Endothelial cell of umbilical vein (primary cell): ENCODE results near the gene SCAMP1. TPM values are rescaled to one million over a fixed set of nuclear protein-coding genes. Genes with fewer than 3 reads are reported as not detected.

Experiments used
- BruUV-seq: library from RNA; stranded (reverse); fragments of 400-500 nt; replicated peaks from 2 replicates; lab custom pipeline; 2021; lab: Mats Ljungman, UMichigan
- CTCF ChIA-PET: fragments of 300-600, 350-600 bp; sonication (Branson Sonifier 250); formaldehyde crosslinking; loops from one replicate; lab custom pipeline; 2021; ENCODE audit warnings: antibody characterized with exemption, inconsistent platforms; lab: Charles Lee
- POLR2A ChIA-PET: fragments of 300-600, 350-600 bp; sonication (Branson Sonifier 250); formaldehyde crosslinking; loops from one replicate; lab custom pipeline; 2021; ENCODE audit warnings: antibody characterized with exemption, inconsistent platforms; lab: Charles Lee
- DNase-seq: peaks from one replicate; pipeline ENCODE4 v3.0.0-alpha.2; 2011; ENCODE audit warnings: low read depth, low spot score
- FAIRE-seq: peaks from 2 replicates; lab custom pipeline; 2011; peaks lifted over from hg19 to GRCh38; lab: Jason Lieb, UNC
- H2AFZ ChIP-seq: 2 replicates; pipeline ENCODE4 v1.6.0; 2012; ENCODE audit warnings: low read depth, low read length, control low read depth, inconsistent platforms
- H3K27ac ChIP-seq: 2 replicates; pipeline ENCODE4 v1.5.1; 2011; ENCODE audit warnings: low read depth, mild to moderate bottlenecking, control low read depth, low read length, moderate library complexity; ENCODE audit not compliant: insufficient read depth
- H3K27me3 ChIP-seq, 2 experiments: 2 replicates each; pipeline versions ENCODE4 v1.6.0 to v1.6.1; 2011; ENCODE audit warnings: low read length in 2 of 2, mixed read lengths in 1 of 2; ENCODE audit not compliant: control insufficient read depth in 2 of 2, insufficient read depth in 2 of 2
- H3K36me3 ChIP-seq, 2 experiments: 2 replicates in 1 of 2; 3 replicates in 1 of 2; pipeline ENCODE4 v1.5.1; 2011; ENCODE audit warnings: low read length in 2 of 2, mild to moderate bottlenecking in 1 of 2, moderate library complexity in 1 of 2; ENCODE audit not compliant: control insufficient read depth in 2 of 2, insufficient read depth in 2 of 2; ENCODE audit errors: extremely low read depth in 1 of 2
- H3K4me1 ChIP-seq: 3 replicates; pipeline ENCODE4 v1.5.1; 2011; ENCODE audit warnings: mild to moderate bottlenecking, low read length; ENCODE audit not compliant: control insufficient read depth, insufficient read depth; ENCODE audit errors: extremely low read depth
- H3K4me2 ChIP-seq: 2 replicates; pipeline ENCODE4 v1.6.1; 2011; ENCODE audit warnings: low read length, control low read depth, mixed read lengths; ENCODE audit not compliant: insufficient read depth
- H3K4me3 ChIP-seq, 3 experiments: fragments of 200-600 bp in 1 of 3; sonication (generic), shearing (Covaris generic) in 1 of 3; replicated peaks in 1 of 3; 2 replicates each; pipeline ENCODE4 v1.5.1; 2011 to 2016; ENCODE audit warnings: control low read depth in 3 of 3, low read length in 3 of 3, mild to moderate bottlenecking in 2 of 3, inconsistent platforms in 1 of 3, low read depth in 1 of 3, moderate library complexity in 1 of 3; ENCODE audit not compliant: insufficient read depth in 1 of 3
- H3K79me2 ChIP-seq: 2 replicates; pipeline ENCODE4 v1.6.0; 2012; ENCODE audit warnings: low read length, inconsistent platforms; ENCODE audit not compliant: control insufficient read depth, insufficient read depth
- H3K9ac ChIP-seq: replicated peaks from 2 replicates; pipeline ENCODE3; 2011; ENCODE audit warnings: low read length, control low read depth; ENCODE audit not compliant: insufficient read depth; ENCODE audit errors: extremely low read depth
- H3K9me1 ChIP-seq: replicated peaks from 3 replicates; pipeline ENCODE4 v1.6.0; 2011; ENCODE audit warnings: mild to moderate bottlenecking, low read length; ENCODE audit not compliant: control insufficient read depth, insufficient read depth; ENCODE audit errors: extremely low read depth
- H3K9me3 ChIP-seq: replicated peaks from 2 replicates; pipeline ENCODE4 v1.5.1; 2012; ENCODE audit warnings: low read length, inconsistent platforms; ENCODE audit not compliant: control insufficient read depth, insufficient read depth
- H4K20me1 ChIP-seq: replicated peaks from 2 replicates; pipeline ENCODE3; 2011; ENCODE audit warnings: mild to moderate bottlenecking, low read length; ENCODE audit not compliant: control insufficient read depth, insufficient read depth; ENCODE audit errors: extremely low read depth
- EZH2 ChIP-seq: IDR thresholded peaks from 2 replicates; pipeline ENCODE4 v1.6.1; 2012; ENCODE audit warnings: borderline replicate concordance, low read depth, mild to moderate bottlenecking, moderate library complexity, low read length, inconsistent platforms; ENCODE audit not compliant: severe bottlenecking
- FOS ChIP-seq: IDR thresholded peaks from 2 replicates; pipeline ENCODE4 v1.6.1; 2011; ENCODE audit warnings: mild to moderate bottlenecking, low read length, moderate library complexity, borderline replicate concordance; ENCODE audit not compliant: insufficient read depth
- GATA2 ChIP-seq: IDR thresholded peaks from 2 replicates; pipeline ENCODE4 v1.7.0; 2011; ENCODE audit warnings: low read depth, mild to moderate bottlenecking, moderate library complexity, mixed read lengths, low read length; ENCODE audit not compliant: insufficient read length, insufficient read depth
- JUN ChIP-seq: IDR thresholded peaks from 2 replicates; pipeline ENCODE4 v1.6.1; 2011; ENCODE audit warnings: borderline replicate concordance, low read depth; ENCODE audit not compliant: insufficient read length, insufficient read depth
- MYC ChIP-seq: IDR thresholded peaks from one replicate; pipeline ENCODE4 v1.6.1; 2011; ENCODE audit warnings: mild to moderate bottlenecking, low read depth, low read length
- POLR2A ChIP-seq: IDR thresholded peaks from 2 replicates; pipeline ENCODE4 v1.6.1; 2012; ENCODE audit warnings: low read depth, mild to moderate bottlenecking, control low read depth, low read length
- POLR2AphosphoS5 ChIP-seq: IDR thresholded peaks from 2 replicates; pipeline ENCODE4 v1.6.1; 2012; ENCODE audit warnings: low read depth, mild to moderate bottlenecking, control low read depth, low read length, moderate library complexity; ENCODE audit not compliant: insufficient read depth
- dilution Hi-C: fragments of 300-500 bp; cut with MboI; formaldehyde crosslinking; loops from one replicate; pipeline ENCODE4 v1.15.0; 2019; ENCODE audit warnings: low sequenced_read_pairs; ENCODE audit not compliant: extremely low pct_ligation_motif_present
- intact Hi-C: fragments of 100-400 bp; cut with micrococcal nuclease; formaldehyde crosslinking; loops from one replicate; pipeline ENCODE4 v1.10.0; 2022
- polyA plus RNA-seq, 4 experiments: library from polyadenylated mRNA; depleted of rRNA in 3 of 4; stranded (reverse) in 3 of 4; unstranded in 1 of 4; fragments of >200 nt; gene quantifications; 2 replicates each; pipeline versions ENCODE4 v1.2.1 to v1.2.3, GENCODE V29; 2011 to 2012; ENCODE audit warnings: missing spikeins in 1 of 4
- total RNA-seq: library from RNA; stranded (reverse); gene quantifications from 2 replicates; pipeline ENCODE4 v1.2.3, GENCODE V29; 2021
- TF ChIP-seq, protein P1 (sequence below): IDR thresholded peaks from 2 replicates; pipeline ENCODE4 v1.6.1; 2011; ENCODE audit not compliant: insufficient read depth, insufficient read length
- TF ChIP-seq, protein P2 (sequence below), 2 donors: IDR thresholded peaks; 1 replicate in 1 of 2; 2 replicates in 1 of 2; pipeline ENCODE4 v1.5.1; 2011; ENCODE audit warnings: low read length in 2 of 2, mild to moderate bottlenecking in 2 of 2, moderate library complexity in 2 of 2, control low read depth in 1 of 2, inconsistent platforms in 1 of 2, low read depth in 1 of 2; ENCODE audit not compliant: insufficient read depth in 1 of 2; ENCODE audit errors: extremely low read depth in 1 of 2

The SCAMP1 gene
- total and polyA plus RNA-seq, 2 donors (not counting 3 experiments of a cell fraction or from before 2014, with no cell fraction given): 13.7 to 29.0 TPM

DNA sequence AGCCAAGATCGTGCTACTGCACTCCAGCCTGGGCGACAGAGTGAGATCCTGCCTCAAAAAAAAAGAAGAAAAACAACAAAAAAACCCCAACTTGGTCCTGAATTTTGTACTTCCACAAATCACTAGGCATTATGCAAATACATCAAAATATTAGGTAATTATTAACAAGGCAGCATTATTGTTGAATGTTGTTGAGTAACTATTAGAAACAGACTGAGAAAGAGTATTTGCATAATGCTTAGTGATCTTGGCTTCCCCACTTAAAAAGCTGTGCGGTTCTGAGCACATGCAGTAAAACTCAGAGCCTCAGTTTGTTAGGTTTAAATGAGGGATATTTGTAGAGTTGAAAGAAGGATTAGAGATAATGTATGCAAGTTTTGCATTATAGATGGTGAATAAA lies 64.2 kb downstream of the SCAMP1 start:
- FAIRE-seq: no peak
- no peak overlapping the region for H3K9ac ChIP-seq
- no peak overlapping the region for H3K4me2 ChIP-seq
- dilution Hi-C loops (no loop called here), intact Hi-C loops (no loop called here)
- no peaks in the 10 kb centered on the region for H3K27me3 ChIP-seq
- H3K4me1 ChIP-seq: no peaks in the 10 kb centered on the region
- no peak for DNase-seq
- no peaks in the 10 kb centered on the region for H3K9me1 ChIP-seq
- no peaks in the 10 kb centered on the region for H4K20me1 ChIP-seq
- BruUV-seq: no TSS peak
- H3K36me3 ChIP-seq: no peaks in the 10 kb centered on the region
- H3K4me3 ChIP-seq: no peak overlapping the region
- ChIA-PET CTCF (interaction anchor here (1.1 kb wide), 1 partner anchor 104 kb away, joined by 3 read pairs; no protein-coding TSS in a partner anchor), POLR2A (no interaction called here)
- H3K9me3 ChIP-seq: no peaks in the 10 kb centered on the region
- no peak overlapping the region for H3K27ac ChIP-seq
- H2AFZ ChIP-seq: no peak overlapping the region
- H3K79me2 ChIP-seq: no peaks in the 10 kb centered on the region
- TF ChIP-seq, protein P1, sequence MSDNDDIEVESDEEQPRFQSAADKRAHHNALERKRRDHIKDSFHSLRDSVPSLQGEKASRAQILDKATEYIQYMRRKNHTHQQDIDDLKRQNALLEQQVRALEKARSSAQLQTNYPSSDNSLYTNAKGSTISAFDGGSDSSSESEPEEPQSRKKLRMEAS: no peak
- TF ChIP-seq EZH2: no peak
- TF ChIP-seq MYC: no peak
- TF ChIP-seq FOS: no peak
- TF ChIP-seq GATA2: no peak
- TF ChIP-seq JUN: no peak
- TF ChIP-seq, protein P2, sequence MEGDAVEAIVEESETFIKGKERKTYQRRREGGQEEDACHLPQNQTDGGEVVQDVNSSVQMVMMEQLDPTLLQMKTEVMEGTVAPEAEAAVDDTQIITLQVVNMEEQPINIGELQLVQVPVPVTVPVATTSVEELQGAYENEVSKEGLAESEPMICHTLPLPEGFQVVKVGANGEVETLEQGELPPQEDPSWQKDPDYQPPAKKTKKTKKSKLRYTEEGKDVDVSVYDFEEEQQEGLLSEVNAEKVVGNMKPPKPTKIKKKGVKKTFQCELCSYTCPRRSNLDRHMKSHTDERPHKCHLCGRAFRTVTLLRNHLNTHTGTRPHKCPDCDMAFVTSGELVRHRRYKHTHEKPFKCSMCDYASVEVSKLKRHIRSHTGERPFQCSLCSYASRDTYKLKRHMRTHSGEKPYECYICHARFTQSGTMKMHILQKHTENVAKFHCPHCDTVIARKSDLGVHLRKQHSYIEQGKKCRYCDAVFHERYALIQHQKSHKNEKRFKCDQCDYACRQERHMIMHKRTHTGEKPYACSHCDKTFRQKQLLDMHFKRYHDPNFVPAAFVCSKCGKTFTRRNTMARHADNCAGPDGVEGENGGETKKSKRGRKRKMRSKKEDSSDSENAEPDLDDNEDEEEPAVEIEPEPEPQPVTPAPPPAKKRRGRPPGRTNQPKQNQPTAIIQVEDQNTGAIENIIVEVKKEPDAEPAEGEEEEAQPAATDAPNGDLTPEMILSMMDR (IDR thresholded peaks at IDR 0.05; ENCODE audit: extremely low read depth in 1 of 2, insufficient read depth in 1 of 2, low read depth in 1 of 2, low read length in 2 of 2): no peak
- TF ChIP-seq POLR2AphosphoS5: no peak
- TF ChIP-seq POLR2A: no peak
